Measurements from ENCODE around the gene APOL2.

DNA sequence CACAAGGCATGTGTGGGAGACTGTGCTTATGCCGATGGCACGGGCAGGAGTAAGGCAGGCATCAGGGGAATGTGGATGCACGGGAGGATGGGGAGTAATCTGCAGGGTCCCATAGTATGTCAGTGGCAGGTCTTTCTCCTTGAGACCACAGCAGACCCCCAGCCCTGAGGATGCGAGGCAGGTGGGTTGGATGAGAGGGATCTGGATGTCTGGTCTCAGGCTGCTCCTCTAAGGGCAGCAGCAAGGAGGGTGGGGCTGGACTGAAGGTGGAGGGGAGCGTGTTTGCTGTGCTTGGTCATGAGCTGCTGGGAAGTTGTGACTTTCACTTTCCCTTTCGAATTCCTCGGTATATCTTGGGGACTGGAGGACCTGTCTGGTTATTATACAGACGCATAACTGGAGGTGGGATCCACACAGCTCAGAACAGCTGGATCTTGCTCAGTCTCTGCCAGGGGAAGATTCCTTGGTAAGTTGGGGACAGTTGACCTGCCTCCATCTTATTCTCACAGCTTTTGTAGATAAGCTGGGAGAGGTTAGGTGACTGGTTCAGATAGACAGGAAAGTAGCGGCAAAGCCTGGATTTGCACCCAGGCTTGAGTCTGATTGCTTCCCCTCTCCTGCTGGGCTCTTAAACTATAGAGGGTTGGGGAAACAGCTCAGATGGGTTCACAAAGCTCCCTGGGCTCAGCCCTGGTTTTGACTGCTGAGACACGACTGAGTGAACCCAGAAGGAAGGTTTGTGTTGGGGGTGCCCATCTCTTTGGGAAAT, 13.6 kb upstream of the APOL2 start, which contains the start of gene APOL1:
- TF ChIP-seq EZH2 (IDR thresholded peaks at IDR 0.05; ENCODE audit: borderline replicate concordance, insufficient read depth, low read length, poor library complexity, severe bottlenecking) = no peak
- TF ChIP-seq POLR2AphosphoS5 (IDR thresholded peaks at IDR 0.05) = no peak
- TF ChIP-seq, protein P1, sequence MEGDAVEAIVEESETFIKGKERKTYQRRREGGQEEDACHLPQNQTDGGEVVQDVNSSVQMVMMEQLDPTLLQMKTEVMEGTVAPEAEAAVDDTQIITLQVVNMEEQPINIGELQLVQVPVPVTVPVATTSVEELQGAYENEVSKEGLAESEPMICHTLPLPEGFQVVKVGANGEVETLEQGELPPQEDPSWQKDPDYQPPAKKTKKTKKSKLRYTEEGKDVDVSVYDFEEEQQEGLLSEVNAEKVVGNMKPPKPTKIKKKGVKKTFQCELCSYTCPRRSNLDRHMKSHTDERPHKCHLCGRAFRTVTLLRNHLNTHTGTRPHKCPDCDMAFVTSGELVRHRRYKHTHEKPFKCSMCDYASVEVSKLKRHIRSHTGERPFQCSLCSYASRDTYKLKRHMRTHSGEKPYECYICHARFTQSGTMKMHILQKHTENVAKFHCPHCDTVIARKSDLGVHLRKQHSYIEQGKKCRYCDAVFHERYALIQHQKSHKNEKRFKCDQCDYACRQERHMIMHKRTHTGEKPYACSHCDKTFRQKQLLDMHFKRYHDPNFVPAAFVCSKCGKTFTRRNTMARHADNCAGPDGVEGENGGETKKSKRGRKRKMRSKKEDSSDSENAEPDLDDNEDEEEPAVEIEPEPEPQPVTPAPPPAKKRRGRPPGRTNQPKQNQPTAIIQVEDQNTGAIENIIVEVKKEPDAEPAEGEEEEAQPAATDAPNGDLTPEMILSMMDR (IDR thresholded peaks at IDR 0.05; ENCODE audit: poor library complexity, severe bottlenecking) = no peak
